Renal cortex interstitium (tissue), 11 donors: ENCODE measurements around the gene FAIM2. TPM values are rescaled to one million over a fixed set of nuclear protein-coding genes. Genes with fewer than 3 reads are reported as not detected.

Source experiments
- DNase-seq, 11 donors: peaks; one replicate each; pipeline ENCODE4 v3.0.0-alpha.2; 2013; ENCODE audit warnings: low read depth in 9 of 11, low spot score in 4 of 11; ENCODE audit errors: extremely low read depth in 1 of 11
- polyA plus RNA-seq, 3 donors: library from polyadenylated mRNA; unstranded; fragments of 120-200 nt; gene quantifications; one replicate each; pipeline ENCODE4 v1.2.1, GENCODE V29; 2013; ENCODE audit not compliant: insufficient read length in 3 of 3

FAIM2 gene
- polyA plus RNA-seq, 3 donors: 2.5 to 6.1 (median 5.6) TPM

- no peak for DNase-seq
Measured at GRCh38 chr12:49821373-49822287, 82.1 kb downstream of the FAIM2 start.

GRCh38 chr12:49819786-49820185 lies 83.9 kb downstream of the FAIM2 start:
- no peak for DNase-seq

- no peak for DNase-seq
Measured at GRCh38 chr12:49818241-49818895, 85.3 kb downstream of the FAIM2 start.

Other genes with a start within 250 kb of the FAIM2 start
- 10 to 100 TPM; 35.6 to 43.0 (median 35.7) TPM for gene FMNL3, start 196.5 kb downstream of the FAIM2 start, polyA plus RNA-seq
- 100 to 1,000 TPM; 665 to 770 (median 739) TPM for gene TMBIM6, start 162.3 kb downstream of the FAIM2 start, polyA plus RNA-seq
- 10 to 100 TPM; 14.7 to 23.3 (median 22.8) TPM for gene NCKAP5L, start 75.5 kb downstream of the FAIM2 start, polyA plus RNA-seq
- 1 to 10 TPM; 7.2 to 9.0 (median 8.2) TPM for gene BCDIN3D, start 60.8 kb downstream of the FAIM2 start, polyA plus RNA-seq
- 100 to 1,000 TPM in 2 of 3 donors, 10 to 100 TPM in 1; 56.9 to 435 (median 117) TPM for gene AQP2, start 46.8 kb upstream of the FAIM2 start, polyA plus RNA-seq
- gene AQP5, start 58.0 kb upstream of the FAIM2 start, polyA plus RNA-seq: 1 to 10 TPM; 1.2 to 3.6 (median 1.7) TPM
- 10 to 100 TPM; 16.1 to 27.6 (median 23.1) TPM for gene AQP6, start 69.0 kb upstream of the FAIM2 start, polyA plus RNA-seq
- gene RACGAP1, start 121.6 kb upstream of the FAIM2 start, polyA plus RNA-seq: 10 to 100 TPM; 40.5 to 57.9 (median 56.1) TPM
- 1 to 10 TPM; 4.5 to 5.3 (median 5.1) TPM for gene ASIC1, start 153.7 kb upstream of the FAIM2 start, polyA plus RNA-seq
- 100 to 1,000 TPM; 177 to 189 (median 184) TPM for gene SMARCD1, start 181.4 kb upstream of the FAIM2 start, polyA plus RNA-seq
- 10 to 100 TPM; 57.2 to 83.3 (median 65.6) TPM for gene GPD1, start 200.1 kb upstream of the FAIM2 start, polyA plus RNA-seq
- gene COX14, start 208.3 kb upstream of the FAIM2 start, polyA plus RNA-seq: 10 to 100 TPM; 43.8 to 54.7 (median 52.8) TPM